Activated CD4-positive, alpha-beta T cell treated with anti-CD3 and anti-CD28 coated beads for 48 hours (primary cell): ENCODE data around the gene DYRK1B.

Experiments
- DNase-seq: peaks from one replicate; pipeline ENCODE4 v3.0.0-alpha.2; 2020

The DYRK1B gene

GRCh38 chr19:39807846-39808364, 26.1 kb downstream of the DYRK1B start:
- no peak for DNase-seq

GRCh38 chr19:39805104-39805503, 28.9 kb downstream of the DYRK1B start:
- DNase-seq, result no peak

DNA sequence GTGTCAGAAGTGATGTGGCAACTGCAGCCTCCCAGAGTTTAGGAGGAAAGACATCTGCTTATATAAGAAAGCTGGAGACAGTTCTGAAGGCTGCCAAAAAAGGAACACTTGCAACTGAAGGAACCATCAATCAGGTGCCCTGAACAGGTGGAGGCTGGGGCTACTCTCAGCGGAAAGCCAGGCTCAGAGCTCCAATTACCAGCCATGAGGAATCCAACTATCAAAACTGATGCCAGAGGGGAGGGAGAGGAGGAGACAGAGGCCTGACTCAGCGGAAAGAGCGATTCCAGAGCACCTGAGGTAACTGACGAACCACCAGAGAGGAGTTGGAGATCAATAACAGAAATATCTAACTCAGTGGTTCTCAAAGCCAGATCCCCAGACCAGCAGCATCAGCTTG, 31.0 kb downstream of the DYRK1B start:
- no peak for DNase-seq

GRCh38 chr19:39797083-39797482, 36.9 kb downstream of the DYRK1B start:
- no peak for DNase-seq

DNA sequence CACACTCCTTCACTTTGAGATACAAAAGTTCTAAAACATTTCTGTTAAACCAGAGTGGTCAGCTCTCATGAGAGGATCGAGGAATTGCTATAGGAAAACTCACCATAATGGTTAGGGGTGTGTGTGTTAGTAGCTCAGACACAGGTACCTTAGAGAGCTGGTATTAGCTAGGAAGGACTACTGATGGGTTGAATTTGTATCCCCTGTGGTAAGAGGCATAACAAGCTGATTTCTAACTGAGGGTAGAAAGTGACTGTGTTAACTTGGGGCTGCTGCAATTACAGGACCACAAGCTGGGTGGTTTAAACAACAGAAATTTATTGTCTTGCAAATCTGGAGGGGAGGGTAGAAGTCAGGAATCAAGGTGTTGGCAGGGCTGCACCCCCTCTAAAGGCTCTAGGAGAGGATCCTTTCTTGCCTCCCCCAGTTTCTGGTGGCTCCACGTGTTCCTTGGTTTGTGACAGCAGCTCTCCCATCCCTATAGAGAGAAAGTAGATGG, 37.9 kb downstream of the DYRK1B start:
- DNase-seq, result no peak

GRCh38 chr19:39795001-39795400, 39.0 kb downstream of the DYRK1B start:
- no peak for DNase-seq

DNA sequence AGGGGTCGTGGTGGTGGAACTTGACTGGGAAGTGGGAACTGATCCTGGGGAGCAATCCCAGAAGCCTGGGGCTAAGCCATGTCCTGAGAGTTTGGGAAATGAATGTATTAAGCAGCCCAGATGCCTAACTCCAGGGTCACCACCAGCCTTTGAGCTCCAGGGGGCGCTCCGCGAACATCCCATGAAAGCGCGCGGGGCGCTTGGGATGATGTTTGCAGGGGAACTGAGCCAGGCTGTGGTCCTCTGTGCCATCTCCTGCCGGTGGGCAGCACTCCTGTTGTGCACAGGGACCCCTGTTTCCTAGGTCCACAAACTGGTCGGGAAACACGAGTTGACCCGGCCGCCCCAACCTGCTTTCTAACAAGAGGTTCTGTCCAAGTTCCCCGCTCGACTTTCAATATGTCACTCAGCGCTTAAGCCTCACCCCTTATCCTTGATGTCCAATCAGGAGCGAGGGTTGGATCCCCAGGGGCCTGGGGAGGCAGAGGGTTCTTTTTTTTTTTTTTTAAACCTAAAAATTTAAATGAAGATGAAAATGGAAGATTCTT, 40.9 kb downstream of the DYRK1B start:
- peak; percentile 83 for DNase-seq

- DNase-seq, result no peak
Measured at GRCh38 chr19:39788244-39788643, 45.7 kb downstream of the DYRK1B start.

- DNase-seq, result no peak
Measured at GRCh38 chr19:39780894-39781293, 53.1 kb downstream of the DYRK1B start.

- peak; percentile 28 for DNase-seq
Measured at GRCh38 chr19:39778763-39779162, 55.2 kb downstream of the DYRK1B start, which contains the start of gene LEUTX. Gene LEUTX, plus strand, starts transcription at chr19:39778854. Its CDS starts 67 bp downstream, at chr19:39778921.
